GM10847 (cell line): ENCODE measurements around the gene MAGI1.

Experiments used
- POLR2A ChIP-seq: IDR thresholded peaks from 2 replicates; pipeline ENCODE4 v1.6.1; 2011; ENCODE audit not compliant: insufficient read length; ENCODE audit errors: extremely low read depth

Gene MAGI1

DNA sequence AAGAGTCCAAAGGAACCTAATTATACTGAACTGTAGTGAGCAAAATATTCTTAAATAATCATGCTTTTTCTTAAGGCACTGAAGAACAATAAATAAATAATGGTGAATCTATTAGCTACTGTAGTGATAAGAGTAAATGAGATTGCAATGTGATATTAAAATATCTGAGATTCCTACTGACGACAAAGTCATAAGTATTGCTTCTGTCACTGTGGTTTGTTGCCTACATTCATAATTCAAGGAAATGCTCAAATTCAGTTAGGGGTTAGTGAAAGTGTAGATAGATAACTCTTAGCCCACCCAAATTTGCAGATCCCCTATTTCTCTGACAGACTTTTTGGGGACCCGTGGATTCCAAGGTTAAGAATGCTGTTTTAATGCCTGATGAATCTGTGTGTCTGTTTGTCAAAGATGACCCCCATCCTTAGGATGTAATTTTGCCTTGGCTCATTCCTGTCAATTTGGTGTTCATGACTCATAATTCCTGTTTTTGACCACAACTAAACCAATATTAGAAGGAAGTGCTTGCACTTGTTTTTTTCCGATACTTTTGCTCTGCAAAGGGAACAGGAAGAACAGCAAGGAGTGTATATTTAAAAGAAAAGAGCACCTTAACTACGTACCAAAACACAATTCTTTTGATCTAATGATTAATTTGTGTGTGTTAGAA, 86.7 kb downstream of the MAGI1 start:
- TF ChIP-seq POLR2A: no peak

DNA sequence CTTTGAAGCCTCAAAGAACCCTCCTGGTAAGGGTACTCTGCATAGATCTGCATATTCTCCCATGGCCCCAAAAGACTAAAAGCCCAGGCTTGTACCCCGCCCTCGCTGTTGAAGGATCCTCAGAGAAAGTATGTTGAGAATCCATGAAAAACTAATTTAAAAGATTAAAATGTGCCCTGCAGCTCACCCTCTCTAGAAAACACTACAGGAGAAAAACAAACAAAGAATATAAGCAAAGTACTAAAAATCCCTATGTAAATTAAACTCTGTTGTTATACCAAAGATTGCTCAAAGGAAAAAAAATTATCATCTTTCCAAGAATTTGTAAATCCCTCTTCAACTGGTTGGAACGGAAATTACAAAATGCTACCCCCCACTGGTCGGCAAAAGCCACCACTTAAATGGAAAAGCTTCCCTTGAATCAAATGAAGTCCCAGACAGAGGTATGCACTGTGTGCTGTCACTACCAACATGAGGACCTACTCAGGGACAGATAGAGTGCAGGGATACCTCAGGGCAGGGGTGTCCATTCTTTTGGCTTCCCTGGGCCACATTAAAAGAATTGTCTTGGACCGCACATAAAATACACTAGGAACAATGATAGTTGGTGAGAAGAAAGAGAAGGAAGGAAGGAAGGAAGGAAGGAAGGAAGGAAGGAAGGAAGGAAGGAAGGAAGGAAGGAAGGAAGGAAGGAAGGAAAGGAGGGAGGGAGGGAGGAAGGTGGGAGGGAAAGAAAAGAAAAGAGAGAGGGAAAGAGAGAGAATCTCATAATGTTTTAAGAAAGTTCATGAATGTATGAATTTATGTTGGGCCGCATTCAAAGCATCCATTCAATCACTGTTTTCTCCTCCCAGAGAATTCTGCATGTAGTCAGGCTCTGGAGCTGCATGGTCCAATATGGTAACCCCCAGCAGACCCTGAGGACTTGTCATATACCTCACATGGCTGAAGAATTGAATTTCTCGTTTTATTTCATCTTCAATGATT, 88.1 kb downstream of the MAGI1 start:
- TF ChIP-seq POLR2A: no peak

DNA sequence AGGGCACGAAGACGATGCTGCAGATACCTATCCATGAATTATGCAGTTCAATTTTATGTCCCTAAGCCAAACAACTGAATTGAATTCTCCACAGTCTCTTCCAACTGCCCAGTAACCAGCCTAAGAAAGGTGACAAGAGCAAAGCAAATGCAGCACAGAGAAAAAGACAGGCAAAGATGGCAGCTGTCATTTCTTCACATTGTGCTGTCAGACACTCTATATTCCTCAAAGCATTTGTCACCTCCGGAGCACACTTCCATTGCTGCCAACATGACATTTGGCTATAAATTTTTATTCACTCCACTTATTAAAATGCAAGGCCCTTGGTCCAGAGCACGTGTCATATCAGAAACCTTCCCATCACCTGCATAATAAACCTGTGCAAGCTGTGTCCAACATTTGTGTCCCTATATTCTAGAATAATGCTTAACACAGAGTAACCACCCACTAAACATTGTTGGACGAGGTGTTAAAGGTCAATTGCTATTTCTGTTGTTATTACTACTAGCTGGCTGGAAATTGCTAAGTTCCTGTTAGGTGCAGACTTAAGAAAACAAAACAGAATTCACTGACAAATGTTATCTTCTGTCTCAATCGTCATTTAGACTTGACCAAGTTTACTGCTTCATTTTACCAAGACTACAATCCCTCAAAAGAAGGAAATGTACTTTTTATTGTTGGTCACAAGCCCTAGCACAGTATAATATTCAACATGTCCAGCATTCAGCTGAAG, 89.7 kb downstream of the MAGI1 start:
- no peak for TF ChIP-seq POLR2A

DNA sequence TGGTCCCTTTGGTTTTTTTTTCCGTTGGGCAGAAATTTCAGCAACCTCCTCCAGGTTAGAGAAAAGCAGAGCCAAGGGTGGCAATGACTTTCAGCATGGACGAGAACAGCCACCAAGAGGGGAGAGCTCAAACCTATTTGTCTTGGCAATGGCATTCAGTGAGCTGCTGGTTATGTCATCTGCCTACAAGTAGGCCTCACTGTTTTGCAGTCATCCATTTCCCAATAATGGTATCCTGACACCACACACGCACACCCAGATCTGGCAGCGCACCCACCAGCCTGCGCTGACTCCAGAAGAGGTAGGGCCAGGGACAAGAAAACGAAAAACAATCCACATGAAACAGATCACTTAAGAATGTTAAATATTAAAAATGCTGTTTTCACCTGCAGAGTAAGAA, 92.3 kb downstream of the MAGI1 start:
- TF ChIP-seq POLR2A: no peak

DNA sequence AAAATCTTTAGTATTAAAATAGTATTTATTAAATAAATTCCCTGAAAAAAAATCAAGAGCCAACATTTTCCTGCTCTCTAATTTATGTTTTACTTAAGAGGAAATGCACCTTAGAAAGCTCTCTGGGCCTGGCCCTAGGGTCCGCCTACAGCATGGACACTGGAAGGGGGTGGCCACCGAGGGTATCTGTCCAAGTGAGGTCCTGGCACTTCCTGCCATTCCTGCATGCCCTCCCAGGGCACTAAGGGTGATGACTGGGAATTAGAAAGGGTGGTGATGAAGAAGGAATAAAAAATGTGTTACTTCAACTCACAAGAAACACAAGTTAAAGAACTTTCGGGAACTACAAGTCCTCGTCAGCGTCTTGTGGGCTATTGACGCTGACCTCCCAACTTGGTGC, 92.8 kb downstream of the MAGI1 start:
- no peak for TF ChIP-seq POLR2A

DNA sequence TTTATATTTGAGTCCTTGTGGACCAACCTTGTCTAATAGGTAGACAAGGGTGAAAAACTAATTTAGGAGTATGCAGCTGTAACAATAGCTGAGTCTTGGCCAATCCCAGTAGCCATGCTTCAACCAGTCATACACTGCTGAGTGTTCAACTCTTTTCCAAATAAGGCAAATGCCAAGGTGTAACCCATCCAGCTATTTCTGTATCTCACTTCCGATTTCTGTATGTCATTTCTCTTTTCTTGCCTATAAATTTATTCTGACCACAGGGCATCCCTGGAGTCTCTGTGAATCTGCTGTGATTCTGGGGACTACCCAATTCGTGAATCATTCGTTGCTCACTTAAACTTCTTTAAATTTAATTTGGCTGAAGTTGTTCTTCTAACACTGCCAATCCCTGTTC, 93.2 kb downstream of the MAGI1 start:
- no peak for TF ChIP-seq POLR2A

DNA sequence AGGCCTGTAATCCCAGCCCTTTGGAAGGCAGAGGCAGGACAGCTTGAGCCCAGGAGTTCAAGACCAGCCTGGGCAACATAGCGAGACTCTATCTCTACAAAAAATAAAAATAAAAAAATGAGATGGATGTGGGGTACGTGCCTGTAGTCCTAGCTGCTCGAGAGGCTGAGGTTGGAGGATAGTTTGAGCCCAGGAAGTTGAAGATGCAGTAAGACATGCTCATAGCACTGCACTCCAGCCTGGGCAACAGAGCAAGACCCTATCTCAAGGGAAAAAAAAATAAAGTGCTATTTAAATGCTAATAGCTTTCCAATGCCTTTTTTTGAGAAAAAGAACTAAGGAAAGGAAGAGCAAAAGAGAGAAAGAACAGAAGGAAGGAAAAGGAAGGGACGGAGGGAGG, 94.5 kb downstream of the MAGI1 start:
- no peak for TF ChIP-seq POLR2A

DNA sequence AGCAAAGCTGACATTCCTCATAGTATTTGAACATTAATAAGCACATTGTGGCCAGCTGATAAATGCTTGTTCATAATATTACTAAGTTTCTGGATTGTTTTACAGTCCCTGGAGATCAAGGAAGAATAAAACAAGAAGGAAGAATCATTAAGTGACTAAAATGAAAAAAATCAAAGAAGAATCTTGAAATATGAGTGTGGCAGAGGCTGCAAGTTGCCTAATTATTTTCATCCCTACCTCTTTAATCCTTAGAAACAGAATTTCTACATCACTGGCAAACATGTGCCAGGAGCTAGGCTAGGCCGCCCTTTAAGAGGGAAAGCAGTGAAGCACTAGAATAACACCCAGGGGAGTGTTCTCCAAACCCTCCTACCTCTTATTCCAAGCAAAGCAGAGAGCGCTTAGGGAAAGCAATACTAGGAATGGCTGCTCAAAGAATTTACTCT, 98.9 kb downstream of the MAGI1 start:
- no peak for TF ChIP-seq POLR2A

DNA sequence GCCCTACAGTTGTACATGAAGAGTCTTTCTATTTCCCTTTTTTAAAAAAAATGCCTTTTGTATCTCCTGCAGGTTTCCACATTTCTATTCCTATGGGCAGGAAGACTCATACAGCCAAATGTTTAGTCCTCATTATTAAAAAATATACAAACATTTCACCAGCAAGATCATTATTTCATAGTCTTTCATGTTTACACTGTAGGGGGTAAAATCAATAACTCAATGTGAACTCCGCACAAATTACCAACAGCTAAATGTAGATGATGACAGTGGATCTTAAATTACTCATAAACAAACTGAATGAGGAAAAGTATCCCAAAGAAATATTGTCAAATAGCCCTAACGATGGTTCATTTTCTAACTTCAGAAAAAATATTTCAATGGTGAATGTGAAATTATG, 99.5 kb downstream of the MAGI1 start:
- TF ChIP-seq POLR2A: no peak

DNA sequence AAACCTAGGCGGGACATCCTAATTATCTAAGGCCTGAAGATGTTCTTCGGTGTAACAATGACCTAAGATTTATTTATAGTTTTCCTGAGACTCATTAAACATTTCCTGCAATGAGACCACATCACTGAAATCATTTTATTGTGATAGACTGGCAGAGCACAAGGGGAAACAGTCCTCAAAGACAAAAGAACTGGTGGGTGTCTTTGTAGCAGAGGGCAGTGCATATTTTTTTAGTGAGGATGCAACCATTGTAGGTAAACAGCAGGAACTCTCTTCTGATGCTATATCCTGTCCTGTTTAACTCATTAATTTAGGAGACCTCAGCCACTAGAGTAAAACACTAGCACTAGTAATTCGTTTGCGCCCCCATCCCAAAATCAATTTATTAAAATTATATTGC, 100.0 kb downstream of the MAGI1 start:
- TF ChIP-seq POLR2A: no peak

DNA sequence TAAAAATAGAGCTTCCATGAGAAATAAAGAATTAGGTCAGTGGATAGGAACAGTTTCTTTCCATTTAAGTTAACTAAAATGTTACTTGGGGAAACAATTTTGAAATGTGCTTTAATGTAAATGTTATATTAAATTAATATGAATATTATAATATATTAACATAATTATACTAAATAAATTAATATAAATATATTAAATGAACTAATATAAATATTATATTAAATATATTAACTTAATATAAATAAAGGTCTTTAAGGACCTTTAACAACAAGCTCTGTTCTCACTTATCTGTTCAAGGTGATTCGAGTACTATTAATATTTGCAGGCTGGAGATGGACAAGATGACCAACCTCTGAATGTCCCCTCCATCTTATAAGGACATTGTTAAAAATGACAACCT, 100.6 kb downstream of the MAGI1 start:
- no peak for TF ChIP-seq POLR2A

DNA sequence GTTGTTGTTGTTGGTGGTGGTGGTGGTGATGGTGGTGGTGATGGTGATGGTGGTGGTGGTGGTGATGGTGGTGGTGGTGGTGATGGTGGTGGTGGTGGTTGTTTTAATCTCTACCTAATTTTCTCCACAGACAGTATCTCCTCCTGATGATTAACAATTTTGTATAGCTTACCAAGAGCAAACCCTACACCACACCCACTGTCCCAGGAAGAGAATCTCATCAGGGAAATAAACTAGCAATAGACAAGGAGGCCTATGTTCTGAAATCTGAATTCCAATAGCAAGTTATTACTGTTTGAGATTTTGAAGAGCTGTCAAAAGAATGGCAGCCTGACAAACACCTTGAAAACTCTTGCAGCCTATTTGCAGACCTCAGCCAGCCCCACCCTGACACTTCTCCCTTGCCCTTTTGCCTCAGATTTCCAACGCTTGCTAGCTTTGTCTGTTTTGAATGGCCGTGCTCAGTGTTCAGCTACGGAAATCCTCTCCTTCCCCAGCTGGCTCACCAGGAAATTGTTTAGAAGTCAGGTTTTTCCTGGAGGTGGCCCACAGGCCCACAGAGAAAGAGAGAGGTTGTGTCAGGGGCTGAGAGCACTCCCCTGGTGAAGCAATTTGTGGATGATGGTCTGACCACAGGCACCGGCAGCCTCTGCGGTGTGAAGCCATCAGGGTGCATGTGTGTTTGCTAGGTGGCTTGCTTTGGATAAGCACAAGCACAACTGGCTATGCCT, 101.6 kb downstream of the MAGI1 start:
- no peak for TF ChIP-seq POLR2A

DNA sequence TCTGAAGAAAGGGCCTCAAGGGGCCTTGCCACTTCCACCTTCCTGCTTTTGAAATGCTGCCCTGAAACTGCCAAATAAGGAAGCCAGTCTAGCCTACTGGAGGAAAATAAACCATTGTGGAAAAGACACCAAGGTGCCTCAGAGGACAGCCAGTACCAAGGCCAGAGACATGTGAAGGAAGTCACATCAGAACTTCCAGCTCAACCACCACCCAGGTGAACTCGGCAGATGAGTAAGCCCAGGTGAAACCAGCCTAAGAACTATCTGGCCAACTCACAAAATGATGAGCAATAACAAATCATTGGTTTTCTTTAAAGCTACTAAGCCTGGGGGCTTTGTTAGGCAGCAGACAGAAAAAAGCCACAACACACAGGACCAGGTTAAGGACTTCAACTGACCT, 103.0 kb downstream of the MAGI1 start:
- no peak for TF ChIP-seq POLR2A

DNA sequence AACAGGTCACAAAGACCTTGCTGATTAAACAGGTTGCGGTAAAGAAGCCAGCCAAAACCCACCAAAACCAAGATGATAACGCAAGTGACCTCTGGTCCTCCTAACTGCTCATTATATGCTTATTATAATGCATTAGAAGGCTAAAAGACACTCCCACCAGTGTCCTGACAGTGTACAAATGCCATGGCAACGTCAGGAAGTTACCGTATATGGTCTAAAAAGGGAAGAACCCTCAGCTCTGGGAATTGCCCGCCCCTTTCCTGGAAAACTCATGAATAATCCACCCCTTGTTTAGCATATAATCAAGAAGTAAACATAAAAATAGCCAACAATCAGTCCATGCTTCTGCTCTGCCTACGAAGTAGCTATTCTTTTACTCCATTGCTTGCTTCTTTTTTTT, 108.1 kb downstream of the MAGI1 start:
- TF ChIP-seq POLR2A: no peak

DNA sequence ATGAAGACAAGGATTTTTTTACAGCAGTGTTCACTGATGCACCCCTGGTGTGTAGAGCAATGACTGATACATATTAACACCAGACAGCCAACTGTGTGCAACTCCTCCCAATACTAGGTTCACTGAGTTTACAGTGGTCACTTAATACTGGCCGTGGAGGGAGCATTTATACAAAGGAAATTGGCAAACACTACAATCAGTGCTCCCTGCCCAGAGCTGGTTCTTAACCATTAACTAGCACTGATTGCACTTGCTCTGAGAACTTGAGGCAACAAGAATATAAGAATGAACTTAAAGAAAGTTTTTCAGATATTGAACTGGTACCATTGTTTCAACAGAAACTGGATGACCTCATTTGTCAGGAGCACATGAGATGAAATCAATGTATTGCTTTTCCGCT, 110.6 kb downstream of the MAGI1 start:
- no peak for TF ChIP-seq POLR2A
